ENCODE data around the gene UBE2D2. TPM values are rescaled to one million over a fixed set of nuclear protein-coding genes. Genes with fewer than 3 reads are reported as not detected.

The UBE2D2 gene
- total and polyA plus RNA-seq, 2 experiments from 2014 or later: 88.8 to 129 TPM

- Histone ChIP-seq H2AFZ (no peak overlapping the region), H3K27ac (no peak overlapping the region), H3K9ac (no peak overlapping the region), H3F3A (ENCODE audit: insufficient read depth) (peaks cover 48% of the 10 kb centered on the region), H4K20me1 (ENCODE audit: insufficient read depth) (no peaks in the 10 kb centered on the region), H3K4me1 (ENCODE audit: insufficient read depth) (peaks cover 32% of the 10 kb centered on the region), H3K9me3 (ENCODE audit: low read depth) (no peaks in the 10 kb centered on the region), H3K4me3 (no peak overlapping the region), H3K79me2 (ENCODE audit: insufficient read depth) (peaks cover 13% of the 10 kb centered on the region; the same call in 1 of the 2 replicates), H3K27me3 (replicated peaks; ENCODE audit: insufficient read depth) (no peaks in the 10 kb centered on the region), H3K36me3 (ENCODE audit: low read depth) (no peaks in the 10 kb centered on the region), H3K9me2 (ENCODE audit: insufficient read depth) (no peaks in the 10 kb centered on the region), H3K4me2 (ENCODE audit: unreplicated experiment) (no peak overlapping the region)
- in situ Hi-C loops (cut with MboI): loop anchor here (5.0 kb wide), 1 partner anchor 128 kb away; no protein-coding TSS in a partner anchor
- TF ChIP-seq EZH2phosphoT487 (IDR thresholded peaks at IDR 0.05; ENCODE audit: insufficient read depth, low read depth) (no peak), EZH2 (IDR thresholded peaks at IDR 0.05; ENCODE audit: insufficient read depth, poor library complexity, severe bottlenecking) (no peak)
- WGBS, 2 experiments (ENCODE audit: low coverage in 1 of 2, low lambda C conversion rate in 2 of 2, missing lambda C conversion rate in 2 of 2): 82 to 84% methylated on average over 3 of the region's 3 CpGs
- no peak for DNase-seq
These were observed 73.4 kb downstream of the UBE2D2 start for GRCh38 chr5:139634541-139634940.

- peaks cover 42% of the 10 kb centered on the region for H3F3A ChIP-seq (ENCODE audit: insufficient read depth)
- peaks cover 35% of the 10 kb centered on the region for H3K4me1 ChIP-seq (ENCODE audit: insufficient read depth)
- H3K27me3 ChIP-seq (replicated peaks; ENCODE audit: insufficient read depth): no peaks in the 10 kb centered on the region
- no peak overlapping the region for H2AFZ ChIP-seq
- peaks cover 13% of the 10 kb centered on the region; the same call in 1 of the 2 replicates for H3K79me2 ChIP-seq (ENCODE audit: insufficient read depth)
- no peak for TF ChIP-seq EZH2phosphoT487 (IDR thresholded peaks at IDR 0.05; ENCODE audit: insufficient read depth, low read depth)
- TF ChIP-seq EZH2 (IDR thresholded peaks at IDR 0.05; ENCODE audit: insufficient read depth, poor library complexity, severe bottlenecking): no peak
- no peaks in the 10 kb centered on the region for H3K36me3 ChIP-seq (ENCODE audit: low read depth)
- H3K4me3 ChIP-seq: no peak overlapping the region
- no peaks in the 10 kb centered on the region for H3K9me2 ChIP-seq (ENCODE audit: insufficient read depth)
- 5 to 11% methylated on average over 1 of the region's 1 CpG for WGBS, 2 experiments (ENCODE audit: low coverage in 1 of 2, low lambda C conversion rate in 2 of 2, missing lambda C conversion rate in 2 of 2)
- H3K9me3 ChIP-seq (ENCODE audit: low read depth): no peaks in the 10 kb centered on the region
- no peak for DNase-seq
- no peaks in the 10 kb centered on the region for H4K20me1 ChIP-seq (ENCODE audit: insufficient read depth)
- in situ Hi-C loops (cut with MboI): no loop called here
- H3K27ac ChIP-seq: peak overlapping the region; percentile 99
- no peak overlapping the region for H3K9ac ChIP-seq
- H3K4me2 ChIP-seq (ENCODE audit: unreplicated experiment): no peak overlapping the region
These were observed 74.1 kb downstream of the UBE2D2 start for GRCh38 chr5:139635191-139635590.

GRCh38 chr5:139635606-139636206, 74.6 kb downstream of the UBE2D2 start:
- peaks cover 13% of the 10 kb centered on the region; the same call in 1 of the 2 replicates for H3K79me2 ChIP-seq (ENCODE audit: insufficient read depth)
- no peaks in the 10 kb centered on the region for H3K9me2 ChIP-seq (ENCODE audit: insufficient read depth)
- no peaks in the 10 kb centered on the region for H4K20me1 ChIP-seq (ENCODE audit: insufficient read depth)
- TF ChIP-seq EZH2phosphoT487 (IDR thresholded peaks at IDR 0.05; ENCODE audit: insufficient read depth, low read depth): no peak
- TF ChIP-seq EZH2 (IDR thresholded peaks at IDR 0.05; ENCODE audit: insufficient read depth, poor library complexity, severe bottlenecking): no peak
- no peaks in the 10 kb centered on the region for H3K9me3 ChIP-seq (ENCODE audit: low read depth)
- H3K27ac ChIP-seq: peak overlapping the region; percentile 99
- H3K4me3 ChIP-seq: no peak overlapping the region
- H2AFZ ChIP-seq: no peak overlapping the region
- peak overlapping the region; percentile 68 for H3K4me2 ChIP-seq (ENCODE audit: unreplicated experiment)
- in situ Hi-C loops (cut with MboI): no loop called here
- peaks cover 38% of the 10 kb centered on the region for H3F3A ChIP-seq (ENCODE audit: insufficient read depth)
- H3K4me1 ChIP-seq (ENCODE audit: insufficient read depth): peaks cover 35% of the 10 kb centered on the region
- H3K9ac ChIP-seq: peak overlapping the region; percentile 94; the same call in 1 of the 2 replicates
- no peaks in the 10 kb centered on the region for H3K27me3 ChIP-seq (replicated peaks; ENCODE audit: insufficient read depth)
- DNase-seq: peak; percentile 94
- no peaks in the 10 kb centered on the region for H3K36me3 ChIP-seq (ENCODE audit: low read depth)

- H2AFZ ChIP-seq: no peak overlapping the region
- no peaks in the 10 kb centered on the region for H4K20me1 ChIP-seq (ENCODE audit: insufficient read depth)
- no peaks in the 10 kb centered on the region for H3K9me3 ChIP-seq (ENCODE audit: low read depth)
- H3K4me2 ChIP-seq (ENCODE audit: unreplicated experiment): peak overlapping the region; percentile 68
- WGBS, 2 experiments (ENCODE audit: low coverage in 1 of 2, low lambda C conversion rate in 2 of 2, missing lambda C conversion rate in 2 of 2): 65 to 68% methylated on average over 2 of the region's 2 CpGs
- TF ChIP-seq EZH2 (IDR thresholded peaks at IDR 0.05; ENCODE audit: insufficient read depth, poor library complexity, severe bottlenecking) (no peak), EZH2phosphoT487 (IDR thresholded peaks at IDR 0.05; ENCODE audit: insufficient read depth, low read depth) (no peak)
- H3F3A ChIP-seq (ENCODE audit: insufficient read depth): peaks cover 32% of the 10 kb centered on the region
- H3K27me3 ChIP-seq (replicated peaks; ENCODE audit: insufficient read depth): no peaks in the 10 kb centered on the region
- H3K27ac ChIP-seq: peak overlapping the region; percentile 99
- H3K4me3 ChIP-seq: no peak overlapping the region
- in situ Hi-C loops (cut with MboI): no loop called here
- DNase-seq: peak; percentile 44
- peaks cover 13% of the 10 kb centered on the region; the same call in 1 of the 2 replicates for H3K79me2 ChIP-seq (ENCODE audit: insufficient read depth)
- no peaks in the 10 kb centered on the region for H3K36me3 ChIP-seq (ENCODE audit: low read depth)
- no peaks in the 10 kb centered on the region for H3K9me2 ChIP-seq (ENCODE audit: insufficient read depth)
- peaks cover 35% of the 10 kb centered on the region for H3K4me1 ChIP-seq (ENCODE audit: insufficient read depth)
- peak overlapping the region; percentile 94; the same call in 1 of the 2 replicates for H3K9ac ChIP-seq
These were observed 75.2 kb downstream of the UBE2D2 start for GRCh38 chr5:139636207-139636792.

All from GM23248 (cell line).